Transverse colon (tissue), 4 donors: ENCODE data around the gene CITED2. TPM values are rescaled to one million over a fixed set of nuclear protein-coding genes. Genes with fewer than 3 reads are reported as not detected.

ENCODE experiments used
- DNase-seq: peaks from one replicate; pipeline ENCODE4 v3.0.0-alpha.2; 2019
- H3K27ac ChIP-seq, 4 donors: fragments of 200-600 bp; sonication (generic); 2 replicates each; pipeline ENCODE4 v1.5.1; 2016 to 2018; ENCODE audit warnings: inconsistent platforms in 4 of 4
- H3K27me3 ChIP-seq: fragments of 200-600 bp; sonication (generic); 2 replicates; pipeline ENCODE4 v1.5.1; 2017; ENCODE audit warnings: inconsistent platforms
- H3K36me3 ChIP-seq, 4 donors: fragments of 200-600 bp; sonication (generic); 2 replicates each; pipeline ENCODE4 v1.5.1; 2017 to 2019; ENCODE audit warnings: inconsistent platforms in 4 of 4
- H3K4me1 ChIP-seq, 4 donors: fragments of 200-600 bp; sonication (generic); 2 replicates each; pipeline ENCODE4 v1.5.1; 2017 to 2020; ENCODE audit warnings: inconsistent platforms in 4 of 4
- H3K4me3 ChIP-seq, 4 donors: fragments of 200-600 bp; sonication (generic); 1 replicate in 1 of 4; 2 replicates in 3 of 4; pipeline versions ENCODE4 v1.5.1 to v1.6.1; 2017 to 2019; ENCODE audit warnings: inconsistent platforms in 4 of 4
- H3K9me3 ChIP-seq, 2 donors: fragments of 200-600 bp; sonication (generic); 2 replicates each; pipeline ENCODE4 v1.5.1; 2017 to 2019; ENCODE audit warnings: inconsistent platforms in 2 of 2
- CTCF ChIP-seq, 5 experiments: fragments of 200-600 bp in 3 of 5; fragments of 450-650 bp in 2 of 5; sonication (generic) in 3 of 5; IDR thresholded peaks; 1 replicate in 2 of 5; 2 replicates in 3 of 5; pipeline ENCODE4 v1.5.1; 2016 to 2017; ENCODE audit warnings: antibody characterized with exemption in 5 of 5, inconsistent platforms in 3 of 5, mild to moderate bottlenecking in 2 of 5, moderate library complexity in 1 of 5
- EP300 ChIP-seq: sonication (generic); formaldehyde crosslinking; IDR thresholded peaks from one replicate; pipeline ENCODE4 v1.6.1; 2017; ENCODE audit warnings: antibody characterized with exemption, low read depth
- POLR2A ChIP-seq: fragments of 450-650 bp; IDR thresholded peaks from one replicate; pipeline ENCODE4 v1.6.1; 2016; ENCODE audit warnings: antibody characterized with exemption, mild to moderate bottlenecking, moderate library complexity
- POLR2AphosphoS5 ChIP-seq, 3 donors: sonication (generic); formaldehyde crosslinking; IDR thresholded peaks; one replicate each; pipeline ENCODE4 v1.6.1; 2016; ENCODE audit warnings: antibody characterized with exemption in 3 of 3
- WGBS, 2 donors: methylation state at CpG; one replicate each; pipeline ENCODE4 v1.1.5; 2018; ENCODE audit warnings: low coverage in 1 of 2; 5-methylcytosine and 5-hydroxymethylcytosine counted together
- in situ Hi-C, 4 donors: fragments of 200-750 bp; cut with MboI; loops; one replicate each; pipeline versions ENCODE4 v1.15.0 to v1.15.1; 2017; ENCODE audit warnings: low sequenced_read_pairs in 3 of 4, low pct_ligation_motif_present in 1 of 4, low pct_unique_long_range_greater_than_20kb in 1 of 4
- intact Hi-C: fragments of 100-400 bp; cut with DNase I; formaldehyde crosslinking; loops from one replicate; pipeline ENCODE4 v1.15.1; 2023; ENCODE audit warnings: low total_unique reads
- total RNA-seq, 4 donors: library from RNA; depleted of rRNA; stranded (reverse); fragments of >200 nt; gene quantifications; one replicate each; pipeline ENCODE4 v1.1.0, GENCODE V29; 2016

Gene CITED2
- total RNA-seq, 4 donors from 2014 or later = 66.6 to 116 (median 102) TPM

- H3K27ac ChIP-seq = peak overlapping the region; percentile 54 to 73 (median 66)
- H3K27me3 ChIP-seq = no peaks in the 10 kb centered on the region
- WGBS, 2 donors = 0 to 15% methylated on average over 1 of the region's 1 CpG
Measured at GRCh38 chr6:139324301-139324555, 50.2 kb downstream of the CITED2 start.

GRCh38 chr6:139323511-139324300 is 50.7 kb downstream of the CITED2 start:
- intact Hi-C loops (no loop called here), in situ Hi-C loops (no loop called here)
- Histone ChIP-seq H3K9me3 (no peaks in the 10 kb centered on the region), H3K27me3 (no peaks in the 10 kb centered on the region), H3K4me1 (peaks cover 0 to 27% (median 0%) of the 10 kb centered on the region in 4 donors), H3K4me3 (peak overlapping the region in 2 of 4 donors; percentile 1 to 6), H3K36me3 (no peaks in the 10 kb centered on the region), H3K27ac (peak overlapping the region; percentile 54 to 73 (median 66))
- DNase-seq = peak; percentile 81
- TF ChIP-seq POLR2AphosphoS5 (IDR thresholded peaks at IDR 0.05) = peak in 1 of 3 donors; percentile 11
- TF ChIP-seq EP300 = no peak
- WGBS, 2 donors = 35 to 46% methylated on average over 10 to 21 of the region's 21 CpGs

More at GRCh38 chr6:139324301-139324555, 50.2 kb downstream of the CITED2 start:
- no peak for TF ChIP-seq EP300
- TF ChIP-seq POLR2A = no peak
- no peak for TF ChIP-seq CTCF (IDR thresholded peaks at IDR 0.05)
- TF ChIP-seq POLR2AphosphoS5 (IDR thresholded peaks at IDR 0.05) = no peak
- intact Hi-C loops (no loop called here), in situ Hi-C loops (no loop called here)
- H3K4me3 ChIP-seq = no peak overlapping the region
- DNase-seq = no peak
- H3K4me1 ChIP-seq = peaks cover 0 to 27% (median 0%) of the 10 kb centered on the region in 4 donors
- H3K36me3 ChIP-seq = no peaks in the 10 kb centered on the region
- no peaks in the 10 kb centered on the region for H3K9me3 ChIP-seq

Other genes with a start within 250 kb of the CITED2 start
- gene HECA, start 239.6 kb downstream of the CITED2 start, total RNA-seq = 10 to 100 TPM; 34.4 to 53.7 (median 45.5) TPM
- gene TXLNB, start 82.7 kb downstream of the CITED2 start, total RNA-seq = 1 to 10 TPM in 2 of 4 donors, under 1 TPM in 1, not detected in 1; 0.27 to 6.6 (median 2.1) TPM